HEK293 (cell line): ENCODE data around the gene TTC34.
A peak's percentile ranks its signal among the peaks of the same experiment; 100 is the strongest.

ENCODE experiments used
- EGR2 ChIP-seq: fragments of 450-650 bp; formaldehyde crosslinking; IDR thresholded peaks from 2 replicates; pipeline ENCODE4 v1.5.1; 2016; ENCODE audit warnings: low read depth, missing biosample characterization, missing genetic modification characterization
- KLF16 ChIP-seq: fragments of 450-650 bp; formaldehyde crosslinking; IDR thresholded peaks from 2 replicates; pipeline ENCODE4 v1.5.1; 2017; ENCODE audit warnings: missing biosample characterization, missing genetic modification characterization
- PRDM1 ChIP-seq: fragments of 450-650 bp; formaldehyde crosslinking; IDR thresholded peaks from 2 replicates; pipeline ENCODE4; 2016; ENCODE audit warnings: missing biosample characterization, missing genetic modification characterization
- RBAK ChIP-seq: fragments of 450-650 bp; formaldehyde crosslinking; IDR thresholded peaks from 2 replicates; pipeline ENCODE4 v1.5.1; 2016; ENCODE audit warnings: missing biosample characterization, missing genetic modification characterization
- SETDB1 ChIP-seq: IDR thresholded peaks from one replicate; pipeline ENCODE4 v1.6.1; 2017; ENCODE audit warnings: mild to moderate bottlenecking, low read length, moderate library complexity, mixed read lengths; ENCODE audit not compliant: insufficient read length
- SP2 ChIP-seq: fragments of 450-650 bp; formaldehyde crosslinking; IDR thresholded peaks from 2 replicates; pipeline ENCODE4 v1.5.1; 2016; ENCODE audit warnings: missing biosample characterization, missing genetic modification characterization
- TCF7L2 ChIP-seq: IDR thresholded peaks from 2 replicates; pipeline ENCODE4 v1.6.1; 2011; ENCODE audit warnings: low read depth, mild to moderate bottlenecking, inconsistent platforms, low read length, moderate library complexity, borderline replicate concordance
- ZNF114 ChIP-seq: fragments of 450-650 bp; formaldehyde crosslinking; IDR thresholded peaks from 2 replicates; pipeline ENCODE4 v1.5.0; 2017; ENCODE audit warnings: missing biosample characterization, missing genetic modification characterization
- ZNF138 ChIP-seq: fragments of 450-650 bp; formaldehyde crosslinking; IDR thresholded peaks from 2 replicates; pipeline ENCODE4 v1.5.1; 2016; ENCODE audit warnings: missing biosample characterization, missing genetic modification characterization, borderline replicate concordance
- ZNF223 ChIP-seq: fragments of 450-650 bp; formaldehyde crosslinking; IDR thresholded peaks from 2 replicates; pipeline ENCODE4 v1.5.1; 2016; ENCODE audit warnings: missing biosample characterization, missing genetic modification characterization
- ZNF391 ChIP-seq: fragments of 450-650 bp; formaldehyde crosslinking; IDR thresholded peaks from 2 replicates; pipeline ENCODE4 v1.5.1; 2016; ENCODE audit warnings: low read depth, missing biosample characterization, missing genetic modification characterization, borderline replicate concordance
- ZNF404 ChIP-seq: fragments of 450-650 bp; formaldehyde crosslinking; IDR thresholded peaks from 2 replicates; pipeline ENCODE4 v1.5.1; 2017; ENCODE audit warnings: missing biosample characterization, missing genetic modification characterization
- ZNF473 ChIP-seq: fragments of 450-650 bp; formaldehyde crosslinking; IDR thresholded peaks from 2 replicates; pipeline ENCODE4 v1.5.1; 2017; ENCODE audit warnings: missing biosample characterization, missing genetic modification characterization
- ZNF501 ChIP-seq: fragments of 450-650 bp; formaldehyde crosslinking; IDR thresholded peaks from 2 replicates; pipeline ENCODE4 v1.5.1; 2016; ENCODE audit warnings: missing biosample characterization, missing genetic modification characterization
- ZNF549 ChIP-seq: fragments of 450-650 bp; IDR thresholded peaks from 2 replicates; pipeline ENCODE4 v1.5.1; 2018; ENCODE audit warnings: missing biosample characterization, missing genetic modification characterization, mild to moderate bottlenecking, inconsistent platforms, moderate library complexity
- ZNF558 ChIP-seq: fragments of 450-650 bp; formaldehyde crosslinking; IDR thresholded peaks from 2 replicates; pipeline ENCODE4 v1.5.1; 2016; ENCODE audit warnings: missing biosample characterization, missing genetic modification characterization
- ZNF585B ChIP-seq: fragments of 450-650 bp; formaldehyde crosslinking; IDR thresholded peaks from 2 replicates; pipeline ENCODE4 v1.5.1; 2016; ENCODE audit warnings: missing biosample characterization, missing genetic modification characterization
- ZNF629 ChIP-seq: fragments of 450-650 bp; formaldehyde crosslinking; IDR thresholded peaks from 2 replicates; pipeline ENCODE4 v1.5.1; 2017; ENCODE audit warnings: missing biosample characterization, missing genetic modification characterization
- ZNF664 ChIP-seq: fragments of 450-650 bp; formaldehyde crosslinking; IDR thresholded peaks from 2 replicates; pipeline ENCODE4 v1.5.1; 2016; ENCODE audit warnings: missing biosample characterization, missing genetic modification characterization
- ZNF791 ChIP-seq: fragments of 450-650 bp; formaldehyde crosslinking; IDR thresholded peaks from 2 replicates; pipeline ENCODE4 v1.5.1; 2016; ENCODE audit warnings: missing biosample characterization, missing genetic modification characterization
- TF ChIP-seq, protein P1 (sequence below): IDR thresholded peaks from 2 replicates; pipeline ENCODE4 v1.6.1; 2011; ENCODE audit warnings: mild to moderate bottlenecking, low read depth, low read length, borderline replicate concordance
- TF ChIP-seq, protein P2 (sequence below): fragments of 450-650 bp; formaldehyde crosslinking; IDR thresholded peaks from 2 replicates; pipeline ENCODE4 v1.5.1; 2017; ENCODE audit warnings: missing biosample characterization, missing genetic modification characterization
- TF ChIP-seq, protein P3 (sequence below): fragments of 450-650 bp; formaldehyde crosslinking; IDR thresholded peaks from 2 replicates; pipeline ENCODE4 v1.5.1; 2016; ENCODE audit warnings: missing biosample characterization, missing genetic modification characterization
- TF ChIP-seq, protein P4 (sequence below): fragments of 450-650 bp; formaldehyde crosslinking; IDR thresholded peaks from 2 replicates; pipeline ENCODE4 v1.5.1; 2017; ENCODE audit warnings: missing biosample characterization, missing genetic modification characterization
- TF ChIP-seq, protein P5 (sequence below): fragments of 450-650 bp; formaldehyde crosslinking; IDR thresholded peaks from 2 replicates; pipeline ENCODE4 v1.5.1; 2016; ENCODE audit warnings: missing biosample characterization, missing genetic modification characterization

TTC34 gene

DNA sequence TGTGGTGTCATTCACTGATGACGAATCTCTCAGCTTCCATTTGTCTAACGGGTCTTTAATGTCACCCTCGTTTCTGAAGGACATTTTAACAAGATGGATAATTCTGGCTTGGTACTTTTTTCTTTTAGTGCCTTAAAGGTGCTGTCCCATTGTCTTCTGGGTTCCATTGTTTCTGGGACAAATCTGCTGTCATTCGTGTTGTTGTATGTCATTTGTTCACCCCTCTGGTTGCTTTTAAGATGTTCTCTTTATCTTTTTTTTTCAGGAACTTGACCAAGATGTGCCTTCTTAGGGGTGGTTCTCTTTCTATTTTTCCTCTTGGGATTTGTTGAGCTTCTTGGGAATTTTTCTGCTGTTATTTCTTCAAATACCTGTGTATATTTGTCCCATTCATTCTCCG, 154.7 kb downstream of the TTC34 start (continued):
- TF ChIP-seq, protein P1, sequence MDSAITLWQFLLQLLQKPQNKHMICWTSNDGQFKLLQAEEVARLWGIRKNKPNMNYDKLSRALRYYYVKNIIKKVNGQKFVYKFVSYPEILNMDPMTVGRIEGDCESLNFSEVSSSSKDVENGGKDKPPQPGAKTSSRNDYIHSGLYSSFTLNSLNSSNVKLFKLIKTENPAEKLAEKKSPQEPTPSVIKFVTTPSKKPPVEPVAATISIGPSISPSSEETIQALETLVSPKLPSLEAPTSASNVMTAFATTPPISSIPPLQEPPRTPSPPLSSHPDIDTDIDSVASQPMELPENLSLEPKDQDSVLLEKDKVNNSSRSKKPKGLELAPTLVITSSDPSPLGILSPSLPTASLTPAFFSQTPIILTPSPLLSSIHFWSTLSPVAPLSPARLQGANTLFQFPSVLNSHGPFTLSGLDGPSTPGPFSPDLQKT = no peak
- no peak for TF ChIP-seq TCF7L2
- TF ChIP-seq, protein P2, sequence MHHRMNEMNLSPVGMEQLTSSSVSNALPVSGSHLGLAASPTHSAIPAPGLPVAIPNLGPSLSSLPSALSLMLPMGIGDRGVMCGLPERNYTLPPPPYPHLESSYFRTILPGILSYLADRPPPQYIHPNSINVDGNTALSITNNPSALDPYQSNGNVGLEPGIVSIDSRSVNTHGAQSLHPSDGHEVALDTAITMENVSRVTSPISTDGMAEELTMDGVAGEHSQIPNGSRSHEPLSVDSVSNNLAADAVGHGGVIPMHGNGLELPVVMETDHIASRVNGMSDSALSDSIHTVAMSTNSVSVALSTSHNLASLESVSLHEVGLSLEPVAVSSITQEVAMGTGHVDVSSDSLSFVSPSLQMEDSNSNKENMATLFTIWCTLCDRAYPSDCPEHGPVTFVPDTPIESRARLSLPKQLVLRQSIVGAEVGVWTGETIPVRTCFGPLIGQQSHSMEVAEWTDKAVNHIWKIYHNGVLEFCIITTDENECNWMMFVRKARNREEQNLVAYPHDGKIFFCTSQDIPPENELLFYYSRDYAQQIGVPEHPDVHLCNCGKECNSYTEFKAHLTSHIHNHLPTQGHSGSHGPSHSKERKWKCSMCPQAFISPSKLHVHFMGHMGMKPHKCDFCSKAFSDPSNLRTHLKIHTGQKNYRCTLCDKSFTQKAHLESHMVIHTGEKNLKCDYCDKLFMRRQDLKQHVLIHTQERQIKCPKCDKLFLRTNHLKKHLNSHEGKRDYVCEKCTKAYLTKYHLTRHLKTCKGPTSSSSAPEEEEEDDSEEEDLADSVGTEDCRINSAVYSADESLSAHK (tag by site-specific recombination) = no peak
- 0 out of 2 replicates have a peak, but pooled peaks have one; percentile 19 for TF ChIP-seq ZNF549
- TF ChIP-seq ZNF791 (tag by site-specific recombination) = no peak
- peak; percentile 90 for TF ChIP-seq ZNF558 (tag by site-specific recombination)
- TF ChIP-seq KLF16 (tag by site-specific recombination) = no peak
- TF ChIP-seq, protein P3, sequence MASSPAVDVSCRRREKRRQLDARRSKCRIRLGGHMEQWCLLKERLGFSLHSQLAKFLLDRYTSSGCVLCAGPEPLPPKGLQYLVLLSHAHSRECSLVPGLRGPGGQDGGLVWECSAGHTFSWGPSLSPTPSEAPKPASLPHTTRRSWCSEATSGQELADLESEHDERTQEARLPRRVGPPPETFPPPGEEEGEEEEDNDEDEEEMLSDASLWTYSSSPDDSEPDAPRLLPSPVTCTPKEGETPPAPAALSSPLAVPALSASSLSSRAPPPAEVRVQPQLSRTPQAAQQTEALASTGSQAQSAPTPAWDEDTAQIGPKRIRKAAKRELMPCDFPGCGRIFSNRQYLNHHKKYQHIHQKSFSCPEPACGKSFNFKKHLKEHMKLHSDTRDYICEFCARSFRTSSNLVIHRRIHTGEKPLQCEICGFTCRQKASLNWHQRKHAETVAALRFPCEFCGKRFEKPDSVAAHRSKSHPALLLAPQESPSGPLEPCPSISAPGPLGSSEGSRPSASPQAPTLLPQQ (tag by site-specific recombination) = no peak
- TF ChIP-seq RBAK (tag by site-specific recombination) = no peak
- no peak for TF ChIP-seq ZNF114 (tag by site-specific recombination)
- TF ChIP-seq, protein P4, sequence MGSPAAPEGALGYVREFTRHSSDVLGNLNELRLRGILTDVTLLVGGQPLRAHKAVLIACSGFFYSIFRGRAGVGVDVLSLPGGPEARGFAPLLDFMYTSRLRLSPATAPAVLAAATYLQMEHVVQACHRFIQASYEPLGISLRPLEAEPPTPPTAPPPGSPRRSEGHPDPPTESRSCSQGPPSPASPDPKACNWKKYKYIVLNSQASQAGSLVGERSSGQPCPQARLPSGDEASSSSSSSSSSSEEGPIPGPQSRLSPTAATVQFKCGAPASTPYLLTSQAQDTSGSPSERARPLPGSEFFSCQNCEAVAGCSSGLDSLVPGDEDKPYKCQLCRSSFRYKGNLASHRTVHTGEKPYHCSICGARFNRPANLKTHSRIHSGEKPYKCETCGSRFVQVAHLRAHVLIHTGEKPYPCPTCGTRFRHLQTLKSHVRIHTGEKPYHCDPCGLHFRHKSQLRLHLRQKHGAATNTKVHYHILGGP (tag by site-specific recombination) = no peak
- TF ChIP-seq ZNF223 (tag by site-specific recombination) = no peak
- TF ChIP-seq ZNF404 (tag by site-specific recombination) = no peak
- TF ChIP-seq PRDM1 = no peak
- TF ChIP-seq ZNF664 (tag by site-specific recombination) = no peak
- no peak for TF ChIP-seq ZNF138 (tag by site-specific recombination)
- TF ChIP-seq ZNF391 (tag by site-specific recombination) = peak; percentile 37; the same call in 1 of the 2 replicates
- no peak for TF ChIP-seq EGR2 (tag by site-specific recombination)
- TF ChIP-seq, protein P5, sequence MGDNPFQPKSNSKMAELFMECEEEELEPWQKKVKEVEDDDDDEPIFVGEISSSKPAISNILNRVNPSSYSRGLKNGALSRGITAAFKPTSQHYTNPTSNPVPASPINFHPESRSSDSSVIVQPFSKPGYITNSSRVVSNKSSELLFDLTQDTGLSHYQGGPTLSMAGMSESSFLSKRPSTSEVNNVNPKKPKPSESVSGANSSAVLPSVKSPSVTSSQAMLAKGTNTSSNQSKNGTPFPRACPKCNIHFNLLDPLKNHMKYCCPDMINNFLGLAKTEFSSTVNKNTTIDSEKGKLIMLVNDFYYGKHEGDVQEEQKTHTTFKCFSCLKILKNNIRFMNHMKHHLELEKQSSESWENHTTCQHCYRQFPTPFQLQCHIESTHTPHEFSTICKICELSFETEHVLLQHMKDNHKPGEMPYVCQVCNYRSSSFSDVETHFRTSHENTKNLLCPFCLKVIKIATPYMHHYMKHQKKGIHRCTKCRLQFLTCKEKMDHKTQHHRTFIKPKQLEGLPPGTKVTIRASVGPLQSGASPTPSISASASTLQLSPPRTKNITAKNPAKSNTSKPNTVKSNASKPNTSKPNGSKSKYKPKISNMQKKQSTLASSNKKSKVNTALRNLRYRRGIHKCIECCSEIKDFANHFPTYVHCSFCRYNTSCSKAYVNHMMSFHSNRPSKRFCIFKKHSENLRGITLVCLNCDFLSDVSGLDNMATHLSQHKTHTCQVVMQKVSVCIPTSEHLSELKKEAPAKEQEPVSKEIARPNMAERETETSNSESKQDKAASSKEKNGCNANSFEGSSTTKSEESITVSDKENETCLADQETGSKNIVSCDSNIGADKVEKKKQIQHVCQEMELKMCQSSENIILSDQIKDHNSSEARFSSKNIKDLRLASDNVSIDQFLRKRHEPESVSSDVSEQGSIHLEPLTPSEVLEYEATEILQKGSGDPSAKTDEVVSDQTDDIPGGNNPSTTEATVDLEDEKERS (tag by site-specific recombination) = peak; percentile 91
- peak; percentile 51 for TF ChIP-seq ZNF585B (tag by site-specific recombination)
- no peak for TF ChIP-seq ZNF473
- no peak for TF ChIP-seq SP2 (tag by site-specific recombination)
- no peak for TF ChIP-seq ZNF501 (tag by site-specific recombination)
- no peak for TF ChIP-seq ZNF629 (tag by site-specific recombination)
- TF ChIP-seq SETDB1 = peak; percentile 95
